Measurements from ENCODE around the gene CDC25B. TPM values are rescaled to one million over a fixed set of nuclear protein-coding genes. Genes with fewer than 3 reads are reported as not detected.
A peak's percentile ranks its signal among the peaks of the same experiment; 100 is the strongest.

CDC25B gene
- total and polyA plus RNA-seq, 10 of the 15 experiments (the other 5 are each of a cell fraction or from before 2014, with no cell fraction given), result 4.6 to 58.8 (median 24.6) TPM

GRCh38 chr20:3848565-3848964 is 52.5 kb downstream of the CDC25B start (continued):
- TF ChIP-seq, protein P1, sequence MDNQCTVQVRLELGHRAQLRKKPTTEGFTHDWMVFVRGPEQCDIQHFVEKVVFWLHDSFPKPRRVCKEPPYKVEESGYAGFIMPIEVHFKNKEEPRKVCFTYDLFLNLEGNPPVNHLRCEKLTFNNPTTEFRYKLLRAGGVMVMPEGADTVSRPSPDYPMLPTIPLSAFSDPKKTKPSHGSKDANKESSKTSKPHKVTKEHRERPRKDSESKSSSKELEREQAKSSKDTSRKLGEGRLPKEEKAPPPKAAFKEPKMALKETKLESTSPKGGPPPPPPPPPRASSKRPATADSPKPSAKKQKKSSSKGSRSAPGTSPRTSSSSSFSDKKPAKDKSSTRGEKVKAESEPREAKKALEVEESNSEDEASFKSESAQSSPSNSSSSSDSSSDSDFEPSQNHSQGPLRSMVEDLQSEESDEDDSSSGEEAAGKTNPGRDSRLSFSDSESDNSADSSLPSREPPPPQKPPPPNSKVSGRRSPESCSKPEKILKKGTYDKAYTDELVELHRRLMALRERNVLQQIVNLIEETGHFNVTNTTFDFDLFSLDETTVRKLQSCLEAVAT (IDR thresholded peaks at IDR 0.05), result no peak

GRCh38 chr20:3854462-3854871 is 58.4 kb downstream of the CDC25B start:
- H3K4me3 ChIP-seq, result no peak overlapping the region
- RAD21 ChIA-PET (ENCODE audit: unreplicated experiment), result interaction anchor here (0.5 to 4.4 kb wide), 6 partner anchors 66 to 801 kb away, joined by 3 to 31 read pairs (median 4); partner anchors contain the start of genes ADISSP, CENPB and SPEF1
- CTCF ChIA-PET, result interaction anchor here (0.8 to 6.6 kb wide), 27 partner anchors 9 to 230 kb away, joined by 3 to 48 read pairs (median 4); partner anchors contain the start of genes AP5S1, CDC25B and CENPB
- ATAC-seq, result peak; percentile 40
- no peak for FAIRE-seq
- POLR2A ChIA-PET, result no interaction called here
- no peak overlapping the region for H3K27ac ChIP-seq (ENCODE audit: control insufficient read depth, insufficient read depth)
- H3K27me3 ChIP-seq (replicated peaks in 1 of 2; ENCODE audit: control insufficient read depth in 2 of 2, insufficient read depth in 2 of 2, low read length in 1 of 2), result no peaks in the 10 kb centered on the region
- SMC1A ChIA-PET (ENCODE audit: uncharacterized antibody, unreplicated experiment), result interaction anchor here (1.0 to 1.9 kb wide), 11 partner anchors 9 to 156 kb away, joined by 3 to 9 read pairs (median 5); partner anchors contain the start of gene CENPB
- H3K4me2 ChIP-seq (ENCODE audit: control insufficient read depth, insufficient read depth), result no peak overlapping the region
- H3K9me3 ChIP-seq (replicated peaks; ENCODE audit: control insufficient read depth, insufficient read depth, low read length), result no peaks in the 10 kb centered on the region
- 82% methylated on average over 4 of the region's 4 CpGs for WGBS (ENCODE audit: insufficient coverage, insufficient replicate concordance, low lambda C conversion rate, missing lambda C conversion rate)
- no TSS peak for BruUV-seq (replicated peaks)
- no peak overlapping the region for H3K9ac ChIP-seq (ENCODE audit: control insufficient read depth, insufficient read depth, low read length)
- no peaks in the 10 kb centered on the region for H4K20me1 ChIP-seq (ENCODE audit: control insufficient read depth, insufficient read depth)
- peaks cover 0 to 4% of the 10 kb centered on the region in 2 experiments; a peak in 3 of 4 replicates for H3K36me3 ChIP-seq (ENCODE audit: control insufficient read depth in 2 of 2, insufficient read depth in 2 of 2, low read length in 1 of 2)
- intact Hi-C loops (cut with micrococcal nuclease; ENCODE audit: unreplicated experiment) (loop anchor here (2.0 to 10.0 kb wide), 3 partner anchors 34 to 140 kb away; partner anchors contain the start of genes AP5S1, CENPB and SIGLEC1), in situ Hi-C loops (cut with MboI) (no loop called here)
- TF ChIP-seq, protein P2, sequence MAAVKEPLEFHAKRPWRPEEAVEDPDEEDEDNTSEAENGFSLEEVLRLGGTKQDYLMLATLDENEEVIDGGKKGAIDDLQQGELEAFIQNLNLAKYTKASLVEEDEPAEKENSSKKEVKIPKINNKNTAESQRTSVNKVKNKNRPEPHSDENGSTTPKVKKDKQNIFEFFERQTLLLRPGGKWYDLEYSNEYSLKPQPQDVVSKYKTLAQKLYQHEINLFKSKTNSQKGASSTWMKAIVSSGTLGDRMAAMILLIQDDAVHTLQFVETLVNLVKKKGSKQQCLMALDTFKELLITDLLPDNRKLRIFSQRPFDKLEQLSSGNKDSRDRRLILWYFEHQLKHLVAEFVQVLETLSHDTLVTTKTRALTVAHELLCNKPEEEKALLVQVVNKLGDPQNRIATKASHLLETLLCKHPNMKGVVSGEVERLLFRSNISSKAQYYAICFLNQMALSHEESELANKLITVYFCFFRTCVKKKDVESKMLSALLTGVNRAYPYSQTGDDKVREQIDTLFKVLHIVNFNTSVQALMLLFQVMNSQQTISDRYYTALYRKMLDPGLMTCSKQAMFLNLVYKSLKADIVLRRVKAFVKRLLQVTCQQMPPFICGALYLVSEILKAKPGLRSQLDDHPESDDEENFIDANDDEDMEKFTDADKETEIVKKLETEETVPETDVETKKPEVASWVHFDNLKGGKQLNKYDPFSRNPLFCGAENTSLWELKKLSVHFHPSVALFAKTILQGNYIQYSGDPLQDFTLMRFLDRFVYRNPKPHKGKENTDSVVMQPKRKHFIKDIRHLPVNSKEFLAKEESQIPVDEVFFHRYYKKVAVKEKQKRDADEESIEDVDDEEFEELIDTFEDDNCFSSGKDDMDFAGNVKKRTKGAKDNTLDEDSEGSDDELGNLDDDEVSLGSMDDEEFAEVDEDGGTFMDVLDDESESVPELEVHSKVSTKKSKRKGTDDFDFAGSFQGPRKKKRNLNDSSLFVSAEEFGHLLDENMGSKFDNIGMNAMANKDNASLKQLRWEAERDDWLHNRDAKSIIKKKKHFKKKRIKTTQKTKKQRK (IDR thresholded peaks at IDR 0.05; ENCODE audit: low read depth, low read length), result no peak
- TF ChIP-seq POU2F2 (IDR thresholded peaks at IDR 0.05; ENCODE audit: borderline replicate concordance, low read depth, low read length) (no peak), MXI1 (IDR thresholded peaks at IDR 0.05; ENCODE audit: low read depth, low read length) (no peak), KDM1A (IDR thresholded peaks at IDR 0.05; ENCODE audit: borderline replicate concordance) (no peak), YBX1 (IDR thresholded peaks at IDR 0.05) (no peak), RFX5 (IDR thresholded peaks at IDR 0.05; ENCODE audit: low read depth, low read length) (no peak), IRF3 (IDR thresholded peaks at IDR 0.05) (no peak), IKZF1 (conservative IDR thresholded peaks at IDR 0.05) (no peak), SIN3A (IDR thresholded peaks at IDR 0.05; ENCODE audit: low read depth, low read length) (no peak), TBL1XR1 (IDR thresholded peaks at IDR 0.05; ENCODE audit: low read depth, low read length) (no peak), MAX (IDR thresholded peaks at IDR 0.05; ENCODE audit: low read depth, low read length) (no peak)
- TF ChIP-seq, protein P3, sequence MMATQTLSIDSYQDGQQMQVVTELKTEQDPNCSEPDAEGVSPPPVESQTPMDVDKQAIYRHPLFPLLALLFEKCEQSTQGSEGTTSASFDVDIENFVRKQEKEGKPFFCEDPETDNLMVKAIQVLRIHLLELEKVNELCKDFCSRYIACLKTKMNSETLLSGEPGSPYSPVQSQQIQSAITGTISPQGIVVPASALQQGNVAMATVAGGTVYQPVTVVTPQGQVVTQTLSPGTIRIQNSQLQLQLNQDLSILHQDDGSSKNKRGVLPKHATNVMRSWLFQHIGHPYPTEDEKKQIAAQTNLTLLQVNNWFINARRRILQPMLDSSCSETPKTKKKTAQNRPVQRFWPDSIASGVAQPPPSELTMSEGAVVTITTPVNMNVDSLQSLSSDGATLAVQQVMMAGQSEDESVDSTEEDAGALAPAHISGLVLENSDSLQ (IDR thresholded peaks at IDR 0.05), result no peak
- TF ChIP-seq, protein P4, sequence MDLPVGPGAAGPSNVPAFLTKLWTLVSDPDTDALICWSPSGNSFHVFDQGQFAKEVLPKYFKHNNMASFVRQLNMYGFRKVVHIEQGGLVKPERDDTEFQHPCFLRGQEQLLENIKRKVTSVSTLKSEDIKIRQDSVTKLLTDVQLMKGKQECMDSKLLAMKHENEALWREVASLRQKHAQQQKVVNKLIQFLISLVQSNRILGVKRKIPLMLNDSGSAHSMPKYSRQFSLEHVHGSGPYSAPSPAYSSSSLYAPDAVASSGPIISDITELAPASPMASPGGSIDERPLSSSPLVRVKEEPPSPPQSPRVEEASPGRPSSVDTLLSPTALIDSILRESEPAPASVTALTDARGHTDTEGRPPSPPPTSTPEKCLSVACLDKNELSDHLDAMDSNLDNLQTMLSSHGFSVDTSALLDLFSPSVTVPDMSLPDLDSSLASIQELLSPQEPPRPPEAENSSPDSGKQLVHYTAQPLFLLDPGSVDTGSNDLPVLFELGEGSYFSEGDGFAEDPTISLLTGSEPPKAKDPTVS (IDR thresholded peaks at IDR 0.05; ENCODE audit: low read depth, low read length), result no peak
- no peaks in the 10 kb centered on the region for H3K4me1 ChIP-seq (ENCODE audit: control insufficient read depth, insufficient read depth, low read length)
- DNase-seq (ENCODE audit: low read depth, low spot score), result no peak
- H2AFZ ChIP-seq (ENCODE audit: control insufficient read depth, low read depth, low read length), result no peak overlapping the region
- 0 out of 2 replicates have a peak, but pooled peaks cover under 1% of the 10 kb centered on the region for H3K79me2 ChIP-seq (ENCODE audit: control insufficient read depth, insufficient read depth, low read length)

Measured in GM12878 (cell line).